NB4 (cell line): ENCODE results near the gene CRTAP.

Experiments used
- POLR2A ChIP-seq: IDR thresholded peaks from 2 replicates; pipeline ENCODE4 v1.6.1; 2011; ENCODE audit warnings: mild to moderate bottlenecking; ENCODE audit not compliant: insufficient read length; ENCODE audit errors: extremely low read depth
- TF ChIP-seq, protein P1 (sequence below): IDR thresholded peaks from 2 replicates; pipeline ENCODE4 v1.6.1; 2011; ENCODE audit warnings: low read depth, low read length

GRCh38 chr3:33137691-33138090, 23.9 kb downstream of the CRTAP start:
- TF ChIP-seq POLR2A = no peak
- TF ChIP-seq, protein P1, sequence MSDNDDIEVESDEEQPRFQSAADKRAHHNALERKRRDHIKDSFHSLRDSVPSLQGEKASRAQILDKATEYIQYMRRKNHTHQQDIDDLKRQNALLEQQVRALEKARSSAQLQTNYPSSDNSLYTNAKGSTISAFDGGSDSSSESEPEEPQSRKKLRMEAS = no peak
